HG03039 (cell line): ENCODE measurements around the gene FAM124B.
"Not testable (repeated sequence)": the region's sequence is repeated elsewhere in the genome, so short reads cannot be mapped to it uniquely, and the experiment has no call there.

Source experiments
- ATAC-seq: cut with Tn5 transposase; IDR thresholded peaks from one replicate; pipeline ENCODE4 v1.9.1; 2021; ENCODE audit warnings: mild to moderate bottlenecking, moderate library complexity; ENCODE audit not compliant: unreplicated experiment

The FAM124B gene

DNA sequence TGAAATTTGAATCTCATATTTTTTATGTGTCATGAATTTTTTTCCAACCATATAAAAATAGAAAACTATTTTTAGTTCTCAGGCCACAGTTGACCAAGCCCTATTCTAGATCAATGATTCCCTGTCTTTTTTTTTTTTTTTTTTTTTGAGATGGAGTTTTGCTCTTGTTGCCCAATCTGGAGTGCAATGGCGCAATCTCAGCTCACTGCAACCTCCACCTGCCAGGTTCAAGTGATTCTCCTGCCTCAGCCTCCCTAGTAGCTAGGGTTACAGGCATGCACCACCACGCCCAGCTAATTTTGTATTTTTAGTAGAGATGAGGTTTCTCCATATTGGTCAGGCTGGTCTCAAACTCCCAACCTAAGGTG is 19.6 kb downstream of the FAM124B start:
- ATAC-seq, result not testable (repeated sequence)

- no peak for ATAC-seq
These were observed 20.2 kb downstream of the FAM124B start for GRCh38 chr2:224381521-224382279.

DNA sequence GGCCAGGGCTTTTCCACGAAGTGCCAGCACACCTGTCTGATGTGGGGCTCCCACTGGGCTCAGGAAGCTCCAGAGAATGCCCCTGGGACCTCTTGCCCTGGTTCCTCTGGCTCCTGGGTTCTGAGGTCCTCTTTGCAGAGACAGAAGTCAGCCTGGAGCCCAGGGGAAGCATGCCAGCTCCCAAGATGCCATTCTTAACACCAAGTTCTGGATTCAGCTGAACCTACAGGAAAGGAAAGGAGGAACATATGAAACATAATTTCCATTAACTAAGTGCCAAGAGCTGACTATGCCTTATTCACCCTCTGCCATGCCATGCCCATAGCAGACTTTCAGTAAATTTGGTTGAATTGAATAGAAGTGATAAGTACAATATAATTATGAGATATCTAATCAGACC is 21.9 kb downstream of the FAM124B start:
- no peak for ATAC-seq

DNA sequence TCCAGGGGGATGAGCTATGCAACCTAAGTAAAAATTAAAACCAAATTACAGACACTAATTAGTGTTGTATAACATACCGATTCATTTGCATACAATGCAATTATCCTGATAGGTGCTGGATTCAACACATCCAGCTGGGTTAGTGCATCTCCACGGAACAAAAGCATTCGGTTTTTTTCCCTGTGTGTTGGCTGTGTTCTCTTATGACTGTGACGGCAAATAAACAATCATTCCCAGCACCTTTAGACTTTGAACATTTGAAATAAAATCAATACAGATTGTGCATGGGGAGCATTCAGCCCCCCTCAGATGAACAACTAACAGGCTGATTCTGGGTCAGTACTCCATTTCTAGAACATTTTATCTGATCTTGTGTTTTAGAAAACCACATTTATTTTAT is 22.7 kb downstream of the FAM124B start:
- no peak for ATAC-seq

GRCh38 chr2:224378701-224379097 is 23.2 kb downstream of the FAM124B start:
- ATAC-seq, result no peak

GRCh38 chr2:224377751-224378700 is 23.9 kb downstream of the FAM124B start:
- no peak for ATAC-seq

DNA sequence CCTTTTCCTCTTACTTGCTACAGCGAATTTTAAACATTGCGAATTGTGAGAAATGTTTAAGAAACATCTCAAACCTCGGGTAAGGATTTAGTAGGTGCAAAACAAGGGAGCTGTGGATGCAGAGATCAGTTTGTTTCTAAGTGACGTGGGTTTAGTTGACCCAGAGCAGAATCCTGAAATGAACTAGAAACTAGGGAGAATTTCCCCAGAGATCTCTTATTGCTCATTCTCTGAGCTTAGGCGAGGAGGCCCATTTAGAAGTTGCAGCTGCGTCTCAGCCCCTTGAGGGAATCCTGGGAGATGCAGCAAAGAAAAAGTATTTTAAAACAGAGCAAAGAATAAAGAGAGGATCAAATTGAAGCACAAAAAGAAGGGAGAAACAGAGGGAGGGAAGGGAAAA is 29.3 kb downstream of the FAM124B start:
- no peak for ATAC-seq

GRCh38 chr2:224369028-224369632 is 32.8 kb downstream of the FAM124B start:
- ATAC-seq, result no peak

- ATAC-seq, result no peak
These were observed 35.6 kb downstream of the FAM124B start for GRCh38 chr2:224366267-224366844.

- ATAC-seq, result no peak
These were observed 36.6 kb downstream of the FAM124B start for GRCh38 chr2:224365331-224365730.

- no peak for ATAC-seq
These were observed 38.6 kb downstream of the FAM124B start for GRCh38 chr2:224363281-224363680.

GRCh38 chr2:224362094-224362493 is 39.8 kb downstream of the FAM124B start:
- no peak for ATAC-seq

DNA sequence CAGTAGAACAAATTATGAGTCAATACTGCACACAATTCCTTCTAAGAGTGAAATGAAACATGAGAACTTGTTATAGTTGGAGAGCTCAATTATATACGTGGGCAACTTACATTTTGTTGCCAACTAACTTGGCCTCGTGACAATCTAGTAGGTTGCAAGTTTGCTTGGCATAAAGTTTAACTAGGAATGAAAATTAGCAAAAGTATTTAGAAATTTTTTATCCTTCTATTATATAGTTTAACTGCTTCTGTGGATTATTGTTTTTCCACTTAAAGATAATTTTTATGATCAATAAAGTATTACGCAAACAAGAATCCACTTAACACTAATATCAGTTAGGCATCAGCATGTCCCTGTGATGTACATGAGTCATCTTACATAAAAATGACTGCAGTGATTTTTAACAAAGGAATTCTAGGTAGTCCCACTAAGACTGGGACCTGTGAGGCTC is 41.1 kb downstream of the FAM124B start:
- no peak for ATAC-seq

DNA sequence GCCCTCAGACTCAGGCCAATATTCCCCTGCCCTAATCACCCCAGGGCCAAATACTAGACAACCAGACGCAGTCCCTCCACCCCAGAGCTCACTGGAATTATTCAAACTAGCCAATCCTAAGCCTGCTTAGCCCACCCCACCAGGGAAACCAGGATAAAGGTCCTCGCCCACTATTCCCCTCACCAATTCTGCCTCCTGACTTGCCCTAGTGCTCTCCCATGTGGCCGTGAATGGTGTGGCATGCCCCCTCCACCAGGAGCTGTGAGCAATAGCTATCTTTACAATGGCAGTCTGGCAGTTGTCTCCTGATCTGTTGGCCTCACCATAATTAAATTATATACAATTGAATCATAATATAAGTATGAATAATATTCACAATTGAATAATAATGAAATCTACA is 42.3 kb downstream of the FAM124B start:
- no peak for ATAC-seq

GRCh38 chr2:224357098-224357901 is 44.6 kb downstream of the FAM124B start:
- peak; percentile 69 for ATAC-seq

- ATAC-seq, result no peak
These were observed 47.2 kb downstream of the FAM124B start for GRCh38 chr2:224354632-224355211.

GRCh38 chr2:224350703-224351102 is 51.2 kb downstream of the FAM124B start:
- ATAC-seq, result no peak

DNA sequence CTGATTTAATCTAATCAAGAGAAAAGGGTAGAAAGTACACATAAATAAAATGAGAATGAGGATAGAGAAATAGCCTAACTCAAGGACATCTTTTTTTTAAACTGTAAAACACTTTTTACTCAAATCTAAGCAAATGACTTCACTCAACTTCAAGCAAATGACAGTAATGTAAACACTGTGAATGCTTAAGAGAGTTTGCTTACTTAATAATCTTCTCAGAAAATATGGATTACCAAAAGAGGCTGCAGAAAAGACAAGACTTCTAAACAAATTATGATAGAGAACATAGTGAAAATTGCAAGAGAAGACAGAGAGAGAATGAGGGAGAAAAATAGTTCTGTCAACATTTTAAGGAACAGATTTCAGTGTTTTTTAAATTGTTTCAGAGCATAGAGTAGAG is 52.5 kb downstream of the FAM124B start:
- ATAC-seq, result no peak

DNA sequence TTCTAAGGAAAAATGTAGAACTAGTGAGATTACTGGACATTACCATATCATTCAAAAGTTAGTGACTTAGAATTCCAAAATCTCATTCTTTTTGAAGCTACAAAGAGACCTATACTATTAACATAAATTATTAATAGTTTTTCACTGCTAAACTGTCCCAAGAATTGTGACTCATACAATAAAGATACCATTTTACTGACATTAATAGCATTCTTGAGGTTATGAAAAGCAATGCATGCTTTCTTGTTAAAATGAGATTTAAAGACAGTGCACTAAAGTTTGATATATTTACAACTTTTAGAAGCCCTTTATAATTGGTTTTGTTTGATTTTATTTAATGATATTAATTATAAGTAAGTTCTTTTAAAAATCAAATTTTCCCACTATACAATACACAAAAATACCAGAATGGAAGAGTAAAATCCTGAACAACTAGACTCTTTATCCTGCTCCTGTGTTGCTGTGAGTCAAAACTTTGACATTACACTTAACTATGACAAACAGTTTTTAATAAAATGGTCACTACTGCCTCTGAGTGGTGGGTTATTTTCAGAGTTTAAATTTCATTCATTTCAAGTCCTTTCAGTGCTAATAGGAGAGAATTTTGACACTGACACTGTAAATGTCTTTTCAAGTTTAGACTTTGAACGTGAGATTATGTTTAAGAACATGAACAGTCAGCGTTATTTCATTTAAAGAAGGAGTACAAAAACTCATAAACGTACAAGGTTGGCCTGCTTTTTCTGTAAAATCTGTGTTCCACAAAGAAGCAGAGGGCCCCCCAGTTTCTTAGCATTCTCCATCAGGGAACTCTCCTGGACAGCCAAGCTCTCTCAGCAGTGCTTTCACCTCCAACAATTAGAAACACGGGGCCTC is 54.5 kb downstream of the FAM124B start:
- ATAC-seq, result no peak
